Myocyte (in vitro differentiated cells): ENCODE data around the gene SLC9B2. TPM values are rescaled to one million over a fixed set of nuclear protein-coding genes. Genes with fewer than 3 reads are reported as not detected.

Source experiments
- DNase-seq: peaks from one replicate; pipeline ENCODE4 v3.0.0-alpha.2; 2012; ENCODE audit warnings: low read depth
- total RNA-seq: library from RNA; depleted of rRNA; stranded (reverse); fragments of >200 nt; gene quantifications from 2 replicates; pipeline ENCODE4 v1.2.3, GENCODE V29; 2014

The SLC9B2 gene
- total RNA-seq, 1 donor from 2014 or later = 9.7 TPM

- DNase-seq = peak; percentile 78
These were observed 441 bp downstream of the SLC9B2 start for GRCh38 chr4:103075894-103076746.

- no peak for DNase-seq
These were observed 1.1 kb downstream of the SLC9B2 start for GRCh38 chr4:103075435-103075893.

GRCh38 chr4:103074744-103075434 lies 1.7 kb downstream of the SLC9B2 start:
- no peak for DNase-seq

GRCh38 chr4:103073792-103074438 lies 2.6 kb downstream of the SLC9B2 start:
- no peak for DNase-seq

- no peak for DNase-seq
These were observed 8.6 kb downstream of the SLC9B2 start for GRCh38 chr4:103067841-103068547.

GRCh38 chr4:103060453-103061148 lies 16.0 kb downstream of the SLC9B2 start:
- DNase-seq = no peak

- DNase-seq = no peak
These were observed 22.5 kb downstream of the SLC9B2 start for GRCh38 chr4:103054030-103054429.

GRCh38 chr4:103052779-103053178 lies 23.8 kb downstream of the SLC9B2 start:
- DNase-seq = no peak

GRCh38 chr4:103052145-103052544 lies 24.4 kb downstream of the SLC9B2 start:
- no peak for DNase-seq

- no peak for DNase-seq
These were observed 25.7 kb downstream of the SLC9B2 start for GRCh38 chr4:103050736-103051436.

GRCh38 chr4:103046416-103047290 lies 29.9 kb downstream of the SLC9B2 start:
- DNase-seq = peak; percentile 37

- no peak for DNase-seq
These were observed 32.4 kb downstream of the SLC9B2 start for GRCh38 chr4:103044183-103044582.

- no peak for DNase-seq
These were observed 40.4 kb downstream of the SLC9B2 start for GRCh38 chr4:103036169-103036568.

GRCh38 chr4:103032574-103032973 lies 44.0 kb downstream of the SLC9B2 start:
- no peak for DNase-seq

GRCh38 chr4:103030791-103031190 lies 45.8 kb downstream of the SLC9B2 start:
- DNase-seq = no peak

- no peak for DNase-seq
These were observed 47.3 kb downstream of the SLC9B2 start for GRCh38 chr4:103029300-103029699.

GRCh38 chr4:103026868-103027267 lies 49.7 kb downstream of the SLC9B2 start:
- no peak for DNase-seq

GRCh38 chr4:103024996-103025395 lies 51.6 kb downstream of the SLC9B2 start:
- no peak for DNase-seq

- peak; percentile 21 for DNase-seq
These were observed 55.4 kb downstream of the SLC9B2 start for GRCh38 chr4:103021120-103021519.
